NCI-H1105 (cell line): Measurements from ENCODE around the gene PGF.
"Not testable (repeated sequence)": the region's sequence is repeated elsewhere in the genome, so short reads cannot be mapped to it uniquely, and the experiment has no call there.

Source experiments
- DNase-seq: peaks from one replicate; lab custom pipeline; 2025; lab: John Stamatoyannopoulos, UW

Gene PGF

DNA sequence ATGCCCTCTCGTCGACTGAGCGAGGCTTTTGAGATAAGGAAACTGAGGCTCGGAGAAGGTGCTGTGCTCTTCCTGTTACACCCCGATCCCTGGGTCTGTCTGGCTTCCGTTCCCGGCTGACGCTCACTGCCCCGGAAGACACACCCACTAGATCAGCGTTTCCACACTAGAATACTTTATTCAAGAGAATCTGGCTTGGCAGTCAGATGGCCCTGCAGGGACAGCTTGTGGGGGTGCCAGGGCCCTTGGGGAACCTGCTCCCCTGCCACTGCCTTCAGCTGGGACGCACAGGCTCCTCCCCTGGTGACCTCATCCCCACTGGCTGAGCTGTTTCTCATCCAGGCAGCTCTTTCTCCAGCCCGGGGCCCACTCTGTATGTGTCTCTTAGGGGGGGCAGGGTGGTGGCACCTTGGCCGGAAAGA is 13.7 kb downstream of the PGF start:
- DNase-seq, result no peak

DNA sequence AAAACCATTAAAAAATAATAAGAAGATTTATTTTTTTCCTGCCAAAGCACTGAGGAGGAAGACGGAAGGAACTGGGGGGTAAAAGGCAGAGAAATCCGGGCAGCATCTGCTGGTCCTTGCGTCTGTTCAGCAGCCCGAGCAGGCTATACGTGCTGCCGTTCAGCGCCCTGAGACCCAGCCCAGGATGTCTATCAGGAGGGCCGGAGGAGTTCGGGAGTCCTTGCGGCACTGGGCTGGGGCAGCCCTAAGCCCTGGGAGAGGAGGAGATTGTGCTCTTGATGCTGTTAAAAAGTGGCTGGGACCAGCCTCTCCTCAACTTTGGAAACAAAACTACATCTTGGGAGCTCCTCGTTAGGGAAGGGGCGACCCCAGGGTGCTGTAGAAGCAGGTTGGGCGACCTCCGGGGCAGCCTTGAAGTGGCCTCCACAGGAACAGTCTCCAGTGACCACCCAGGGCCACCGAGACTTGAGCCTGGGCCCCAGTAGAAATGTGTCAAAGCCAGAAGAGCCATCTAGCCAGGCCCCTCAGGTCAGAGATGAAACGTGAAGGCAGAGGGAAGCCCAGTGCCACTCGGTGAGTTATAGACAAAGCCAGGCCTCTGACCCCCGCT is 14.3 kb downstream of the PGF start:
- DNase-seq, result no peak

DNA sequence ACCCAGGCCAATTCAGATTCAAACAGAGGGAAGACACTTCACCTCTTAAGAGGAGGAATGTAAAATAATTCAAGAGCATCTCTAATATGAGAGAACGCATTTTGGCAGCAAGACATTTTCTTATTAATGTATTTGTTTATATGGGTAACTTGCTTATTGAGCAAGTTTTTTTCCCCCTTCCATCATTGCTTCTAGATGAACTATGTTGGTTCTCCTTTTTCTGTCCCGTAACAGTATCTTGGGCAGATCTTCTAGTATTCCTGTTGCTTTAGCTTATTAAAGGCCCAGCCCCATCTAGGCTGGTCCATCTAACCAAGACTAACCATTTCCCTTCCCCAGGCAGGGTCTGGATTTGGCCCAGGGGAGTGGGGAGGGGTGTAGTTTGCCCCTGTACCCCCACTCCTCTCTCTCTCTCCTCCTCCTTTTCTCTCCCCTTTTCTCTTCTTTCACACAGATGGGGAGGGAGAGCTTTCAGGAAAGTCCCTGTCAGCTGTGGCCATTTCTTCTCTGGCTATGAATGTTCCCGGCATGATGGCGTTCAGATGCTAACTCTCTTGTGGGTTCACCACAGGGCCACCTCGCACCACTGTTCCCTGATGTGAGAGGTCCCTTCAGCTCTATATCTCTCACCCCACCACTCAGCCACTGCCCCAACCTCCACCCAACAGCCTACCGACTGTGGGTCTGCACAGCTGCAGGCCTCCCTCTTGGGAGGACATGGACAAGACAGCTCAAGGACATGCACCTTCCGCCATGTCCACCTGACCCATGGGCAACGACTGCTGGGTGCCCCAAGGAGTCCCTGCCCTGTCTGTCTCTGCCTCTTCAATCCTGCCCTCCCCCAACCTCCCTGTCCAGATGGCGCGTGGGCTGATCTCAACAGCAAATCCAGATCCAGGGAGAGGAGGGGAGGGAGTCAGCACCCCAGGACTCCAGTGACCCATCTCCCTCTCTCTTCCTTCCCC is 16.6 kb downstream of the PGF start:
- DNase-seq, result no peak

DNA sequence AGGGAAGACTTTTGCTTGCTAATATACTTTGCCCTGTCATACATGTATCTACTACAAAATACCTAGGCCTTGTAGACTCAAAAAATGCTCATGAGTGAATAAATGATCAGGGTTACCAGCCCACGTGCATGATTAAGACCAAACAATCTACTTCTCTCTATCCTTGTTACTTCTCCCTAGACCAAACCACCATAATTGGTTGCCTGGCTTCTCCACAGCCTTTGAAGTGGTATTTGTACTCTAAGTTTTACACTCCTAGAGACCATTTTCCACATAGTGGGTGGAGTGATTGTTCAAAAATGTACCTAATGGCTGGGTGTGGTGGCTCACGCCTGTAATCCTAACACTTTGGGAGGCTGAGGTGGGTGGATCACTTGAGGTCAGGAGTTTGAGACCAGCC is 18.2 kb downstream of the PGF start:
- DNase-seq, result no peak

DNA sequence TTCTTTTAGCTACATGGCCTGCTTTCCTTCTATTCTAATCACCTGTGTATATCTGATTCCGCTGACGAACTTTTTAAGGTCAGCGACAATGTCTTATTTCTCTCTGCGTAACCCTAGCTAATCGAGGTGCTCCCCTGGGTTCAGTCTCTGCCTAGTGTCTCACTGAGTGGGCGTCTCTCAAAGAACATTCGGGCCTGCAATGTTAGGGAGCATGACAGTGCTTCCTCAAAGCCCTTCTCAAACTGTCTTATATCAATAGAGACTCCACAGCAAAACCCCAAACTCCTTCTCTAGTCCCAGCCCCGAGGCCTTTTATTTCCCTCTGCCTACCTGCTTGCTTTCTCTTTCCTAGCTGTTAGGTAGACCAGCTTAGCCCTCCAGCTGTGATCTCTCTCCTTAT is 18.7 kb downstream of the PGF start:
- no peak for DNase-seq

DNA sequence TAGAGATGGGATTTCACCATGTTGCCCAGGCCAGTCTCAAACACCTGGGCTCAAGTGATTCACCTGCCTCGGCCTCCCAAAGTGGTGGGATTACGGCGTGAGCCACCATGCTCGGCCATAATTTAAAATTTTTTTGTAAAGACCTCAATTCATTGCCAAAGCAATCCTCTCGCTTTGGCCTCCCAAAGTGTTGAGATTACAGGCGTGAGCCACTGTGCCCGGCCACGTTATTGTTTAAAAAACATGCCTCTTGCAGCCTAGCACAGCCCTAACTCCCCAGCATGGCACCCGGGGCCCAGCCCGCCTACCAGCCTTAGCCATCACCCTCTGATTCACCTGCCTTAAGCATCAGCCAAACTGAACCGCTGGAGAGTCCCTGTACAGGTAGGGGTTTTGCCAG is 19.2 kb downstream of the PGF start:
- no peak for DNase-seq

DNA sequence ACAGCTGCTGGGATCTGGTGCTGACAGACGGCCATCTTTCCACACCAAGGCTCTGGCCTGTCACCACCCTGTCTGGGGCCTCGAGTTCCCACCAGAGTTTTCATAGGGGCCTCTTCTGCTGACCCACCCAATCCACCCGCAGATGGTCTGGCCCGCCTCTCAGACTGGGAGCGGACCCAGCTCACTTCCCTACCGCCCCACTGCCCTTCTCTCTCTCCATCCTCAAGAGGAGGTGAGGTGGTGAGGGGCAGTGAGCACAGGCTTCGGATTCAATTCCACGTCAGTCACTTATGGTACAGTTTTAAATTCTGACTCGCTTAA is 20.1 kb downstream of the PGF start:
- no peak for DNase-seq

DNA sequence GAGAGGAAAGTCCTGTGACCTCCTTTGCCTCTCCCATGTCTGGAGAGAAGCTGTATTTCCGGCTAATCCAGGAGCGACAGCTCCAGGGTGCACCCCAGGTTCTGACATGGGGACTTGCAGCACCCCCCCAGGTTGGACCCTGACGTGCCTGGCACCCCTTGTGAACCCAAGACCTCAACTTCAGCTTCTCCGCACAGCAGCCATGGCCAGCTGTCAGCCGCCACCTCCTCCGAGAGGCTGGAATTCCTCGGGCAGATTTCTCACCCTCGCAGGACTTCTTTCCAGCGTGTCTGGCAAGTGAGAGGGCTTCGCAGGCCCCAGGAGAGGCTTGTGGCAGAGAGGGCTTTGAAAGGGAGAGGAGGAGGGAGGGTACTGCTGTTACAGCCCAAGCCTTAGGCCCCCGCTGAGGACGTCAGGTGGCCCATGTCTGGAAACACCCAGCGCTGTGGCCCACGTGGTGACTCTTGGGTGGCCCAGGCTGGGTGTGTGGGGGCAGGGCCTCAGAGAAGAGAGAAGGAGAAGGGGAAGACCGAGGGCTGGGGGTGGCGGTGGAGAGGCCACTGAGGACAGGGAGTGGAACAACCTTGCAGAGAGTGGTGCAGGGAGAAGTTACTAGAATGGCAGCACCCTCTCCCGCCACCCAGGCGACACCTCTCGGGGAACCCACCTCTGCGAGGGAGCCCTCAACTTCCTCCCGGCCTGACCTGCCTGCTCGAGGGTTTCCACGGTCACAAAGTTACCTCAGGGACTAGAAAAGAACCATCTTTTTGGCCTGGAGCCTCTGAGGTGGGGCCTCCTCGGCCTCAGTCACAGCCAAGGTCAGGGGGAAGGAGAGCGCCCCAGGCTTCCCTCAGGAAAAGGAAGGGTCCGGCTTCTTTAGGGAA is 20.7 kb downstream of the PGF start:
- no peak for DNase-seq

DNA sequence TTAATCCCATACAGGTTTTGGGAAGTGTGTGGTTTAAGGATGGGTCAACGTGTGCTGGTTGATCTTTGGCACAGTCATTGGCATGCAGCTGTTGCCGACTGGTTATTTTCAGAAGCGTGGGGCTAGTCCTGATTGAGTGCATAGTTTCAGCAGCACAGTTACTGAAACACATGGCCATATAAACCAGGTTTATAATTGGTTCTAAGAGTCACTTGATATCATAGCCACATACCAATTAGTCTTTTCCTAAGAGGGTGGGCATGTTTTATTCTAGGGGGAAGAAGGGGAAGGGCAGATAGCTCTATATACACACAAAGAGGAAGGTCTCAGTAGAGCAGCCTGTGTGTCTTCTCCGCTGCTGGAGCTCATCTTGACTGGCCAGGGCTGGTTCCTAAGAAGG is 21.4 kb downstream of the PGF start:
- DNase-seq, result no peak

DNA sequence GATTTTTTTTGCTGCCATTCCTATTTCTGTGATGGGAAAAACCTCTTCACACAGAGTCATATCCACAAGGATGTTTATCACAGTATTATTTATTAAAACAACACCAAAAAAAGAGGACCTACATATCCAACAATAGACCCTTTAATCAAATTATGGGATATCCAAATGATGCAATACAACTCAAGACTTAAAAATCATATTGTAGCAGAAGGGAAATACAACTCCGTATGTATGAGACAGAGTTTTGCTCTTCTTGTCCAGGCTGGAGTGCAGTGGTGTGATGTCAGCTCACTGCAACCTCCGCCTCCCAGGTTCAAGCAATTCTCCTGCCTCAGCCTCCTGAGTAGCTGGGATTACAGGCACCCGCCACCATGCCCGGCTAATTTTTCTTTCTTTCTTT is 22.5 kb downstream of the PGF start:
- not testable (repeated sequence) for DNase-seq

DNA sequence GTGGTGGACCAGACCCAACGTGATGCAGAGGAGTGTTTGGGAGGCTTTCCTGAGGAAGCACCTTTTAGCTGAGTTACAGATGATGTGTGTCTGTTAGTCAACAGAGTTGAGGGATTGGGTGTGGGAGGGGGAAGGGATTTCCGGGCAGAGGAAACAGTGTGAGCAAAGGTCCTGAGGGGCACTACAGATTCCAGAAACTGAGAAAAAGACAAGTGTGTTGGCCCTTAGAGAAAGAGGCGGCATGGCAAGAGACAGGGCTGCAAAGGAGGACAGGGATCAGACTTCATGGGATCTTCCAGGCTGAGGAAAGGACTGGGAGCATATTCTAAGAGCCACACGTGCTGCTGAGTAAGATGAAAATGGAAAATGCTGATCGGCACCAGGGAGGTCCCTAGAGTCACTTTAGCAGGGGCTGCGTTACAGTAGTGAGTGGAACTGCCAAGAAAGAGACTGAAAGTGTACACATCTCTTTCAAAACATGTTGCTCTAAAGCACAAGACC is 22.9 kb downstream of the PGF start:
- no peak for DNase-seq

DNA sequence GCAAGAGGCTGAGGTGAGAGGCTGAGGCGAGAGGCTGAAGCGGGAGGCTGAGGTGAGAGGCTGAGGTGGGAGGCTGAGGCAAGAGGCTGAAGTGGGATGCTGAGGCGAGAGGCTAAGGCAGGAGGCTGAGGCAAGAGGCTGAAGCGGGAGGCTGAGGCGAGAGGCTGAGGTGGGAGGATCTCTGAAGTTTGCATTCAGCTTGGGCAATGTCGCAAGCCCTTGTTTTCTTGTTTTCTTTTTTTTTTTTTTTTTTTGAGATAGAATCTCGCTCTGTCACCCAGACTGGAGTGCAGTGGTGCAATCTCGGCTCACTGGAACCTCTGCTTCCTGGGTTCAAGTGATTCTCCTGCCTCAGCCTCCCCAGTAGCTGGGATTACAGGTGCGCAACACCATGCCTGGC is 23.7 kb downstream of the PGF start:
- DNase-seq, result not testable (repeated sequence)

DNA sequence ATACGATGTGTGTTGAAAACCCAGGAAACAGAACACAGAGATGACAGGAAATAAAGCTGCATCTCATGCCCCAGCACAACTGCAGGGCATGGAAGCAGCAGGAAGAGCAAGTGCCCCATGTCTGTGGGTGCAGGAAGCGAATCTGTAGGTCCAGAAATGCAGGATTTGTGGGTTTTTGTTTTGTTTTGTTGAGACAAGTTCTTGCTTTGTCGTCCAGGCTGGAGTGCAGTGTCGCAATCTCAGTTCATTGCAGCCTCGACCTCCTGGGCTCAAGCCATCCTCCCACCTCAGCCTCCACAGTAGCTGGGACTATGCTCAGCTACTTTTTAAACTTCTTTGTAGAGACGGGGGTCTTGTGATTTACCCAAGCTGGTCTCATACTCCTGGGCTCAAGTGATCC is 26.2 kb downstream of the PGF start:
- DNase-seq, result no peak

DNA sequence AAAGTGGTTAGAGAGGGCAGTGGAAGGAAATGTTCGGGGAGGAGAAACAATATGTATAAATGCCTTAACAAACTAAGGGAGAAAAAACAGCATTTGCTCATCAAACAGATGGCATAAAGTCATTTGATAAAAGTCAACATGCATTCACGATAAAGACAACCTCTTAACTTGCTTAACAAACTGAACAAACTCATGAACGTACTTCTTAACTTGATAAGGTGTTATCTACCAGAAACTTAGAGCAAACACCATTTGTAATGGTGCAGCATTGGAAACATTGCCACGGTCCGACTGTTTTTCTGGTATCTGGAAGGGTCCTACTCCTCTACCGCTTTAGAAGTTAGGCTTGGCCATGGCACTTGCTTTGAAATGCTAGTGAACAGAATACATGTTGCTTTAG is 28.2 kb downstream of the PGF start:
- DNase-seq, result no peak

DNA sequence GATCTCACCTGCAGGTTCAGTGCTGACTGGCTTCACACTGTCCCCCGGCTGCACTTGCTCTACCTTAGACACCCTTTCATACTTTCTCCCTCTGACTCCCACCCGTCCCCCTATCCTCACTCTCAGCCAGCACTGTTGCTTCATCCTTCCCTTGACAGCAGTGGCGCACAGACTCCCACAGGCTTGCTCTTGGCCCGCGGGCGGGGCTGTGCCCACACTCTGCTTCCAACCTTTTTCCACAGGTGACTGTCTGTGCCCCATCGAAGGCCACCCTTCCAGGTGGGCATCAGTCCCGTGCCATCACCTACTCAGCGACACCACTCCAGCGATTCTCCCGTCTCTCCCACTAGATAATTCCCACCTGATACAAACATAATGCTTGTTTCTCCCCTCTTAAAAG is 31.3 kb downstream of the PGF start:
- no peak for DNase-seq

DNA sequence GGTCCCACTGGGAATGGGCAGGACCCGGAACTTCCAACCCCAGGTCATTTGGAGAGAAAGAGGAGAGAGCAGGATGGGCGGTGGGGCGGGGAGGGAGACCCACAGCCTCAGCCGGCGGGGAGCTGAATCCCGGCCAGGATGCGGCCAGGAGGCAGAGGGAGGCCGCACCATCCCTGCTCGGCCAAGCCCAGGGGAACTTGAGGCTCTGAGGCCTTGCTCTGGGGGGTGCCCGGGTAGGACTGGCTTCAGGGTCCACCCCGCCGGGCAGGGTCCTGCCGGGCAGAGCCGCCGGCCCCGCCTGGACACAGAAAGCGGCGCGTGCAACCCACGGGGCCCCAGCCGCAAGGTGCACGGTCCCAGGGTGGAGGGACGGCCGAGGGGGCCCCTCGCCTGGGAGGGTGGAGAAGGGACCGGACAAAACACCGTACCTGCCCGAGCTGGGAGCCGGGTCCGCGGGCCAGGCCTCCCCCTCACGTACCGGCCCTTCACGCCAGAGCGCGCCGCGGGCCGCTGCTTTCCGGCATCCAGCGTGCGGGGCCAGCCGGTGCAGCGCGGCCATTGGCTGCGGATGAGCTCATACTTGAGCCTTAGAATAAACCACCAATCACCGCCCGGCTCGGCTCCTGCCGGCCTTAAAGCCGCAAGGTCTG is 32.5 kb downstream of the PGF start, which contains the start of gene RPS6KL1:
RPS6KL1 (minus strand) TSS at position 509 of the 650 bp plus-strand sequence. CDS start 1,719 bp downstream, outside the sequence.
- peak; percentile 84 for DNase-seq

DNA sequence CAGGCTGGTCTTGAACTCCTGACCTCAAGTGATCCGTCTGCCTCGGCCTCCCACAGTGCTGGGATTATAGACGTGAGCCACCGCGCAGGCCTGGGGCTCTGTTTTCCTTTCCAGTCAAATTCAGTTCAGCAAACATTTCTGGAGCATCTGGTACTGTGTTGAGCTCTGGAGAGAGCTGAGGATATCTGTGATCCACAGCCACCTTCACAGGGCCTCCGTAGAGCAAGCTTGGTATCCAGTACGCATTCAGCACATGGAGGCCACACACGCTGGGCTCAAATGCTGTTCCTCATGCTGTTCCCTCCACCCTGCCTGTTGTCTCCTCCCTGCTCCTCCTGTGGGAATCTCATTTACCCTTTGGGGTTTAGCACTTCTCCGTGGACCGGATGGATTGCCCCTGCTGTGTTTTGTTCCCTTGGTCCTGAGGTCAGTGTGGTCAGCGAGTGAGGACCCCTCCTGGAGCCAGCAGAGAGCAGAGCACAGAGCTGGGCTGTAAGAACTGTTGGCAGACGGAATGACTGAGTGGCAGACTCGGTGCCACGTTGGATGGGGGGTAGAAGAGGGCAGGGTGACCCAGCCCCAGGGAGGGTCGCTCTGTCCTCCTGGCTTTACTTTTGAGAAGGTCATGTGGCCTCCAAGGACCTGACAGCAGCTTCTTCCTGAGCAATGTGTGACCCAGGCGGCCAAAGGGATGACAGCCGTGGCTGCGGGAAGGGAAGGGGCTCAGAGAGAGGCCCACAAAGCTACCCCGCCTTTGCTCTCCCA is 33.2 kb downstream of the PGF start:
- no peak for DNase-seq

DNA sequence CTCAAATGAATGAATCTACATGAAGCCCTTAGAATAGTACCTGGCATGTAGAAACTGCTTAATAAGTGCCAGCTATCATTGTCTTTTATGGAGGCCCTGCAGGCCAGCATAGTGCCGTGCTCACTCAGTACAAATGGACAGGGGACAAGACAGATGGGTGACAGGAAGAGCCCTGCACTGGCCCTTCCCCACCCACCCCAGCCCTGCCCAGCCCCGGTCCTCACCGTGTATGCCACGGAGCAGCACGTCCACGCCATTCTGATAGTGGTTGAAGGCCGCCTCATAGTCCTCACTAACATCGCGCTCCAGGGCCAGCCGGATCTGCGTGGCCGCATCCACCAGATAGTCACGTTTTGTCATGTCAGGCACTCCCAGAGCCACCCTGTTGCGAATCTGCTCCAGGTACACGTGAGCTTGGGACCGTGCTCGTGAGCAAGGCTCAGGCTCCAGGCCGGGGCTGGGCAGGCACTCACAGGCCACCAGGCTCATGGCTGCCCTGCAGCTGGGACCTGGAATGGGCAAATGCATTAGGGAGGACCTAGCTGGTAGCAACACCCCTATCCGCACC is 34.3 kb downstream of the PGF start:
- DNase-seq, result no peak

DNA sequence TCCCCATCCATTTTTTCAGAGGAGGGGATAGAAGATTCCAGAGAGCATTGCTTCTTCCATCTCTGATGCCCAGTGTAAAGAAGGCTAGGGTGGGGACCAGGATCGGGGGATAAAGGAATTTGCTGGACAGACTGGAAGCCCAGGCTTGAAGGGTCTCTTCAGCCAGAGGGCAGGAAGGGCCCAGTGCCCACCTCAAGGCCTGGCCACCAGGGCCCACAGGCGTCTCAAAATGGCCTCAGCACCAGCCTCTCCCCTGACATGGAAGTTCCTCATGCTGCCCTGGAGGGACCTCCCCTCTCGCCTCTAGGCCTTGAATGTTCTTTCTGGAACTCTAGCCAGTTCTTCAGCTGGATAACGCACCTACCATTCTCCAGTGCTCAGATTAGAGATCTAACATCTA is 35.1 kb downstream of the PGF start:
- no peak for DNase-seq

DNA sequence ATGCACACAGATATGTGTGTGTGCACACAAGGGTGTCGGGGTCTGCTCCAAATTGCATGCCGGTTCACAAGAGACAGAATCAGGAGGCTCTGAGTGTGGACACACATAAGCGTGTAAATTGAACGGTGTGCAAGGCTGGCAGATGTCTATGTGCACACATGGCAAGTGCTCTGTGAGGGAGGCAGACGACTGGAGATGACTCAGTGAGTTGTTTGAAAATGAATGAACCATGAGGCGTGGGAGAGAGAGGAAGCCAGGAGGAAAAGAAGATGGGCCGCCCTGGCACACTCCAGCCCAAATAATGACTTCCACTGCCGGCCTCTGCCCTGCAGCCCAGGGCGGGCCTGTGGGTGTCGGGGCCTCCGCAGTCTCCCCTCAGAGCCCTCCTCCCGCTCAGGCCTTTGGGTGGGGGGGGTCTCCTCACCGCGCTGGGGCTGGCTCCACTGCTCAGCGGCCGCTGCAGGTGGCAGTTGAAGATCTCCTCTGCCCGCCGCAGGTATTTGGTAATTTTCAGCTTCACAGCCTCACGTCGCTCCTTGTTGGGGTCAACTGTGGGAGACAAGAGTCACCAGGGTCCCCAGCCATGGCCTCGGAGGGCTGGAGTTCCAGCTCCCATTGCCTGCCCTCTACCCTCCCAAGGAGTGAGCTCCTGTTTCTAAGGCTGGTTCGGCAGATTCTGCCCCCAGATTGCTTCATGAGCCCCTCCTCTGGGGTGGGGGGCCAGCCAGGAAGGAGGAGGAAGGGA is 35.8 kb downstream of the PGF start:
- no peak for DNase-seq
